Stimulated activated CD4-positive, alpha-beta T cell treated with anti-CD3 and anti-CD28 coated beads, Interleukin-4, amount 100 ng/mL, for 48 hours (primary cell): ENCODE data around the gene H2BK1.
A peak's percentile ranks its signal among the peaks of the same experiment; 100 is the strongest.

Experiments
- DNase-seq, 2 donors: peaks; one replicate each; pipeline ENCODE4 v3.0.0-alpha.2; 2020; ENCODE audit warnings: low read depth in 2 of 2

H2BK1 gene

GRCh38 chr7:151245360-151246101, 35.2 kb upstream of the H2BK1 start:
- DNase-seq: peak in 1 of 2 donors; percentile 61

DNA sequence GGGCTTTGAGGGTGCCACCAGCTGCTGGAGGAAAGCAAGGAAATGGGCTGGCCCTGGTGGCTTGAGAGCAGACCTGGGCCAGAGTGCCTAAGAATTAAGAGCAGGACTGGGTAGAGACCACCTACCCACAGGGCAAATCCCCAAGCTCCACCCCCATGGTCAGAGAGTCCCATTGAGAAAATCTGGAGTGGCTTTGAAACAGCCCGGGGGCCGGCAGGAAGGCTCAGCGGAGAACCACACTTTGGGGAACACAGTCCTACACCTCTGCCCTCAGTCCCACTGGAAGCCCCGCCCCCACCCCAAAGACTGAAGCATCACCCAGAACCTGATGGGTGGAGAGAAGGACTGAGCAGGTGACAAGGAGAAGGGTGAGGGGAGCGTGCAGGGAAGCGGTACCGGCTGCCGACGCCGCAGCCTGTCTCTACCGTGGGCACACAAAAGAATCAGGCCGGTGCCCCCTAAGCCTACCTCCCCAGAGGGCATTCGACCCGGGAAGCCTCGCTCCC, 34.6 kb upstream of the H2BK1 start:
- DNase-seq: no peak

- peak; percentile 49 to 55 for DNase-seq
Measured at GRCh38 chr7:151244196-151244840, 34.0 kb upstream of the H2BK1 start.

DNA sequence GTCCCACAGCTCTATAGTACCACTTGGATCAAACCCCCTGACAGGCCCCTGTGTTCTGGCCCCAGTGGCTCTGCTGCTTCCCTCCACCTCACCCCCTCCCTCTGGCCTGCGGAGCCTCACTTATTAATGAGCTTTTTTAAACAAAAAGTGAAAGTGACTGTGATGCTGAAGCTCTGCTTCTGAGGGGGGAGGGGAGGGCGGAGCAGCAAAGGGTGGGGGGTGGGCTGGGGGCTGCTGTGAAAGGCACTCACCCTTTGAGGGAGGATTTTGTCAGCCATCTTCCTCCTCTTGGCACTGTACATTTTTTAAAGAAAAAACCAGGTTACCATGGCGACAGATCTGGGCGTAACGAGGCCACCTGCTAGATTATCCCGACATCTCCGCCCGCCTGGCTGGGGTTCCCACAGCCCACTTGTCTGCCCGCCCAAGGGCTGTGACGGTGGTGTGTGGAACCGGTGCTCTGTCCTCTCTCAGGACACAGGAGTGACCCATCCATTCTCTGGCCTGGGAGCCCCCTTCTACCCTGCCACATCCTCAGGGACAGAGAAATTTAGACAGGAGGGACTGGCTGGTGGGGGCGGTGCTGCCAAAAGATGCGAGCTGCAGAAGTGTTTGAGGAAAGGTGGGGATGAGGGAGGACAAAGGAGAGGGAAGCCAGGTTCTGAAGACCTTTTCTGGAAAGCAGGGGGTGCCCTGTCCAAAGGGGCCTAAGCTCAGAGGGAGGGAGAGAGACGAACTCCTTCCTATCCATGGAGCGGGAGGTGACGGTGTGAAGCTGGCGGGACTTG, 33.3 kb upstream of the H2BK1 start:
- no peak for DNase-seq

- DNase-seq: no peak
Measured at GRCh38 chr7:151243045-151243349, 32.7 kb upstream of the H2BK1 start.

DNA sequence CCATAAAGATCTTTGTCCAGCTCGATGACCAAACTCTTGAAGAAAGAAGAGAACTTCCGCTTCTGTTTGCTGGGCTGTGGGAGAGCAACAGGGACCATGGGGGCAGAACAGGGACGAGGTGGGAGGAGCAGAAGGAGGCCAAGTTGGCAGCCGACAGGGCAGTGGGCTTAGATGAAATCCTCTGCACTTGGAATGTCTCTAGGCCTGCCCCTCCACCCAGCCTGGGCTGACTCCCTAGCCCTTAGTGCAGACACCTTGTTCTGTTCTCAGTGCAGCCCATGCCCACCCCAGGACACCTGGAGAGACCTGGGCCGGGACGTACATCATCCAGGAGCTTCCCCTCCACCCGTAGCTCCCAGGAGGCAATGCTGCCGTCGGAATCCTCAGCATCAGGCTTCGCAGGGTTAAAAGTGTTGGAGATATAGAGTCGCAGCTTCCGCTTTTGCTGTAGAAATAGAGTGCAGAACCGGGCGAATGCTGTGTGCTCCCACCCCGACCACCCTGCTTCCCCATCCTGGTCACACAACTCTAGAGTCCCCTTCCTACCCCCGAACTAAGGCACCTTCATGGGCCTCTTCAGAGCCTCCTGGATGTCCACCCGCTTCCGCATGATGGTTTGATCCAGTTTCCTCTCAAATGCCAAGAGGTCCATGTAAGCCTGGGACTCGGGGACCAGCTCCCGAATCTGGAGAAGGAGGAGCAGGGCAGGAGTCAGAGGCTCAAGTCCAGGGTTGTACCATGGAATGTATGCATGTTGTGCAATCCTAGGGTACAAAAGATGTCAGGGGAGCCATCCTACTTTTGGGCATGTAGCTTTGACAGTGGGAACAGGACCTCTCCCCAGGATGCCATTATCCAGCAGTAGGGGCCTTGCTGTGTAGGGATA, 32.1 kb upstream of the H2BK1 start:
- DNase-seq: no peak

DNA sequence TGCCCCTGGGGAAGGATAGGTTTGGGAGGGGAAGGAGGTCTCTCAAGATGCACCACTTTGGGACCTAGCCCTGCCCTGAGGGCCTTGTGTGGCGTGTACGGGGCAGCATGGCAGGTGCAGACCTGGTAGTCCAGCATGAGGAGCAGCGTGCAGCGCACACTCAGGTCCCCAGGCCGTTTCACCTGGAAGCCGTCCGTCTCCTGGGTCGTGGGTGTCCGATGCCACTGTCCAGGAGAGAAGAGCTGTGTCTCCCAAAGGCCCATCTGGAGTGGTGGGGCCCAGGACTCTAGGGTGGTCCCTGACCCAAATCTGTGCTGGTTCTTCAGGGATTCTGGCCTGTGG, 31.4 kb upstream of the H2BK1 start:
- no peak for DNase-seq

GRCh38 chr7:151240942-151241754, 30.9 kb upstream of the H2BK1 start:
- DNase-seq: no peak

GRCh38 chr7:151240536-151240935, 30.2 kb upstream of the H2BK1 start:
- DNase-seq: no peak

DNA sequence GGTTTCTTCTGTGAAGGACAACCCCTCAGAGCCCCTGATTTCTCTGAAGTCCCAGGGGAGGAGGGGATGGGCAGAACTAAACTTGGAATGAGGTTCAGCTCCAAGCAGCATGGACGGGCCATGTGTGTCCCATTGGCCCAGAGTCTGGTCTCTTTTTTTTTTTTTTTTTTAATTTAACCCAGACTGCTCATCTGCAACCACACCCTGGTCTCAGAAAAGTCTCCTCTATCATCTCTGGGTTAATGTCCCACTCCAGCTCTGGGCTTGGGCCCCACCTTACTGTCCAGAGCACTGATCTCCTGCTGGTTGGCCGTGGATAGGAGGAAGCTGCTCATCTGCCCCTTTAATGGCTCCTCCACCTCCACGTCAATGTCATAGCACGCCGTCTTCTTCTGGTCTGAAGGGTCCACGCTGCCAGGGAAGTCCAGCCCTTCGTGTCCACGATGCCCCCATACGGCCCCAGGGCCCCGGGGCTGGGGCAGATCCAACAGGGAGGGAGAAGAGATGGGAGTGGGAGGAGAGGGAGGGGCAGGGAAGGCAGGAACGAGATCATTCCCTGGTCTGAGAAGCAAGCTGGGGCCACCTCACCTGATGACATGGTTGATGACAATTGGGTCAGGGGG, 29.7 kb upstream of the H2BK1 start:
- DNase-seq: no peak

GRCh38 chr7:151238924-151239836, 28.9 kb upstream of the H2BK1 start:
- no peak for DNase-seq

- DNase-seq: no peak
Measured at GRCh38 chr7:151238190-151238810, 28.0 kb upstream of the H2BK1 start.

GRCh38 chr7:151237244-151238189, 27.2 kb upstream of the H2BK1 start:
- DNase-seq: no peak

DNA sequence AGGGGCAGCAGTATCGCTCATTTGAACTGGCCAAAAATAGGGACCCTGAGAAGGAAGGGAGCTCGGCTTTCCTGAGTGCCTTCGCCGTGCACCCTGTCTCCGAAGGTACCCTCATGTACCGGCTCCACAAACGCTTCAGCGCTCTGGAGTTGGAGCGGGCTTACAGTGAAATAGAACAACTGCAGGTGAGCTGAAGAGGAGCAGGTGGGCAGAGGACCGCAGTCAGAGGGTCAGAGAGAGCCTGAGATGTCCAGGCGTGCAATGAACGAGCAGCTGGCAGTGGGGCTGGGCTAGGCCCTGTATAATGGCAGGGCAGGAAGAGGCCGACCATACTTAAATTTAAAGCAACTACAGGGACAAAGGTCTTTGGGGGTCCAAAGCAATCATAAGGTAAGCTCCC, 26.1 kb upstream of the H2BK1 start:
- DNase-seq: no peak

DNA sequence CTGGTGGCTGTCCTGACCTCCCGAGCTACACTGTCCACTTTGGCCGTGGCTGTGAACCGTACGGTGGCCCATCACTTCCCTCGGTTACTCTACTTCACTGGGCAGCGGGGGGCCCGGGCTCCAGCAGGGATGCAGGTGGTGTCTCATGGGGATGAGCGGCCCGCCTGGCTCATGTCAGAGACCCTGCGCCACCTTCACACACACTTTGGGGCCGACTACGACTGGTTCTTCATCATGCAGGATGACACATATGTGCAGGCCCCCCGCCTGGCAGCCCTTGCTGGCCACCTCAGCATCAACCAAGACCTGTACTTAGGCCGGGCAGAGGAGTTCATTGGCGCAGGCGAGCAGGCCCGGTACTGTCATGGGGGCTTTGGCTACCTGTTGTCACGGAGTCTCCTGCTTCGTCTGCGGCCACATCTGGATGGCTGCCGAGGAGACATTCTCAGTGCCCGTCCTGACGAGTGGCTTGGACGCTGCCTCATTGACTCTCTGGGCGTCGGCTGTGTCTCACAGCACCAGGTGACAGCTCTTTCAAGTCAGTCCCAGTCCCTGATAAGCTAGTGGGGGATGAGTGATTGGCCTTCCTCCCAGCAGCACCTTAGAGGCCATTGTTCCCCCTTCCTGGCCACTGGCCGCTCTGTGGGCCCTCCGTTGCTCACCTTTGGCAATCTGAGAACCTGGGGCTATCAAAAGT, 25.0 kb upstream of the H2BK1 start:
- no peak for DNase-seq

DNA sequence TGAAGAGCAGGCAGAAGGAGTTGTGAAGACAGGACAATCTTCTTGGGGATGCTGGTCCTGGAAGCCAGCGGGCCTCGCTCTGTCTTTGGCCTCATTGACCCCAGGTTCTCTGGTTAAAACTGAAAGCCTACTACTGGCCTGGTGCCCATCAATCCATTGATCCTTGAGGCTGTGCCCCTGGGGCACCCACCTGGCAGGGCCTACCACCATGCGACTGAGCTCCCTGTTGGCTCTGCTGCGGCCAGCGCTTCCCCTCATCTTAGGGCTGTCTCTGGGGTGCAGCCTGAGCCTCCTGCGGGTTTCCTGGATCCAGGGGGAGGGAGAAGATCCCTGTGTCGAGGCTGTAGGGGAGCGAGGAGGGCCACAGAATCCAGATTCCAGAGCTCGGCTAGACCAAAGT, 23.5 kb upstream of the H2BK1 start:
- no peak for DNase-seq
